K562 (cell line): ENCODE measurements around the gene SLCO2B1. TPM values are rescaled to one million over a fixed set of nuclear protein-coding genes. Genes with fewer than 3 reads are reported as not detected.

Experiments used
- BCOR ChIP-seq: fragments of 450-650 bp; IDR thresholded peaks from 2 replicates; pipeline ENCODE4 v1.6.1; 2016
- CBFA2T3 ChIP-seq: fragments of 450-650 bp; IDR thresholded peaks from 2 replicates; pipeline ENCODE4 v1.6.1; 2017
- NR3C1 ChIP-seq: sonication (generic); formaldehyde crosslinking; IDR thresholded peaks from 2 replicates; pipeline ENCODE4 v1.8.1; 2022; ENCODE audit warnings: missing genetic modification reagents
- RUNX1 ChIP-seq: sonication (generic); IDR thresholded peaks from 2 replicates; pipeline ENCODE4 v1.6.1; 2016; ENCODE audit warnings: antibody characterized with exemption, low read depth
- SMAD1 ChIP-seq: fragments of 150-350 bp; IDR thresholded peaks from 2 replicates; pipeline ENCODE4 v1.6.1; 2014; ENCODE audit warnings: low read length, low read depth; ENCODE audit not compliant: partially characterized antibody
- SMARCB1 ChIP-seq: IDR thresholded peaks from 2 replicates; pipeline ENCODE4 v1.6.1; 2011; ENCODE audit warnings: improper control_type of control experiment, low read depth; ENCODE audit not compliant: insufficient read length
- TEAD4 ChIP-seq, 2 experiments: sonication (generic) in 1 of 2; formaldehyde crosslinking in 1 of 2; IDR thresholded peaks; 2 replicates each; pipeline versions ENCODE4 v1.6.1 to v1.8.0; 2012 to 2022; ENCODE audit warnings: borderline replicate concordance in 1 of 2, inconsistent platforms in 1 of 2, low read length in 1 of 2, mild to moderate bottlenecking in 1 of 2, missing genetic modification reagents in 1 of 2
- ZBTB26 ChIP-seq: fragments of 450-650 bp; formaldehyde crosslinking; IDR thresholded peaks from 2 replicates; pipeline ENCODE4 v1.4.0; 2022; ENCODE audit warnings: missing genetic modification characterization
- ZKSCAN3 ChIP-seq: fragments of 250-450 bp; sonication (Bioruptor Pico); IDR thresholded peaks from 2 replicates; pipeline ENCODE4 v1.4.0; 2020
- ZNF398 ChIP-seq: fragments of 250-450 bp; sonication (Bioruptor Pico); IDR thresholded peaks from 2 replicates; pipeline ENCODE4 v1.8.0; 2021; ENCODE audit warnings: moderate library complexity, mild to moderate bottlenecking, inconsistent platforms
- ZNF41 ChIP-seq: fragments of 250-450 bp; sonication (Bioruptor Pico); conservative IDR thresholded peaks from 2 replicates; pipeline ENCODE4 v1.4.0; 2020; ENCODE audit warnings: mild to moderate bottlenecking
- polyA plus RNA-seq, 8 experiments: library from polyadenylated mRNA; depleted of rRNA in 4 of 8; stranded (reverse) in 5 of 8; unstranded in 3 of 8; fragments of >200 nt; fragmentation: Nextera tagmentation in 2 of 8; fragmentation: Illumina TruSeq in 1 of 8; extraction: Ambion mirVana in 2 of 8; extraction: Trizol in 1 of 8; gene quantifications; 2 replicates each; pipeline versions ENCODE4 v1.2.1 to v1.2.3, GENCODE V29; 2011 to 2014; ENCODE audit warnings: inconsistent platforms in 1 of 8, missing spikeins in 1 of 8
- total RNA-seq, 7 experiments: library from RNA; depleted of rRNA in 6 of 7; stranded (reverse); fragments of >200 nt in 6 of 7; fragmentation: Illumina TruSeq in 2 of 7; extraction: Trizol in 2 of 7; gene quantifications; 2 replicates each; pipeline versions ENCODE4 v1.2.1 to v1.2.3, GENCODE V29; 2011 to 2021; ENCODE audit warnings: low replicate concordance in 1 of 7
- TF ChIP-seq, protein P1 (sequence below): fragments of 450-650 bp; IDR thresholded peaks from 2 replicates; pipeline ENCODE4 v1.7.0; 2016; ENCODE audit warnings: borderline replicate concordance

The SLCO2B1 gene
- total and polyA plus RNA-seq, 9 of the 15 experiments (the other 6 are each of a cell fraction or from before 2014, with no cell fraction given) = 0.70 to 14.7 (median 7.6) TPM

DNA sequence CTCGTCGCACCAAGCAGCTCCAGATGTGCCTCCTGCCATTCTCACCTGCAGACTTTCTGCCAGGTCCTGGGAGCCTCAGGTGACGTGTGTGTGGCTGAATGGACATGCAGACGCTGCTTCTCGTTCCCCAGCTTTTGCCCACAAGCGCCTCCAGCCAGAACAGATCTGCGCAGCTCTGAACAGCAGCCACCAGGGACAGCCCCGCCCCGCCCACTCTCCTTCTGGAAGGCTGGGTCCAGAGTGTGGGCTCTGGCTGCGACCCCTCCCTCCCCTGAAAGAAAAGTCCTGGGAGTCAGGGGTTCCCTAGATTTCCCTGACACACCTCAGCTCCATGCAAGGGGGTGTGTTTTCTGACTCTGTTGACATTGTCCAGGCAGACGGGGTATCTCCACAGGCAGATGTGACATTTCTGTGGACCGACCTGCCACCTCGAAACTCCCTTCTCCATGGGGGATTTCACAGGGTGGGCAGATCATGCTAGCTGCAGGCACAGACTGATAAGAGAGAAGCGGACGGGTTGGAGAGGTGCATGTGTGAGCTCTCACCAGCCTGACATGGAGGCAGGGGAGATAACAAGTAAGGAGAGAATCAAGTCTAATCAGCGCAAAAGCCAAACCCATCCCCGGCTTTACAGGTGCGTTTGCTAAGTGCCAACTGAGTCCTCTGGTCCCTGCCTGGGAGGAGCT, 19.8 kb downstream of the SLCO2B1 start (continued):
- no peak for TF ChIP-seq SMARCB1
- TF ChIP-seq ZBTB26 = no peak
- TF ChIP-seq ZNF41 = no peak
- TF ChIP-seq CBFA2T3 = peak; percentile 84
- no peak for TF ChIP-seq BCOR
- no peak for TF ChIP-seq RUNX1
- no peak for TF ChIP-seq NR3C1 (CRISPR knock-in tag)
- TF ChIP-seq ZKSCAN3 (CRISPR knock-in tag) = no peak
- TF ChIP-seq ZNF398 (CRISPR knock-in tag) = no peak
- peak; percentile 48; the same call in 1 of the 2 replicates for TF ChIP-seq TEAD4 (IDR thresholded peaks at IDR 0.05; ENCODE audit: low read length)
- no peak for TF ChIP-seq TEAD4 (CRISPR knock-in tag; IDR thresholded peaks at IDR 0.05; ENCODE audit: borderline replicate concordance)
- TF ChIP-seq, protein P1, sequence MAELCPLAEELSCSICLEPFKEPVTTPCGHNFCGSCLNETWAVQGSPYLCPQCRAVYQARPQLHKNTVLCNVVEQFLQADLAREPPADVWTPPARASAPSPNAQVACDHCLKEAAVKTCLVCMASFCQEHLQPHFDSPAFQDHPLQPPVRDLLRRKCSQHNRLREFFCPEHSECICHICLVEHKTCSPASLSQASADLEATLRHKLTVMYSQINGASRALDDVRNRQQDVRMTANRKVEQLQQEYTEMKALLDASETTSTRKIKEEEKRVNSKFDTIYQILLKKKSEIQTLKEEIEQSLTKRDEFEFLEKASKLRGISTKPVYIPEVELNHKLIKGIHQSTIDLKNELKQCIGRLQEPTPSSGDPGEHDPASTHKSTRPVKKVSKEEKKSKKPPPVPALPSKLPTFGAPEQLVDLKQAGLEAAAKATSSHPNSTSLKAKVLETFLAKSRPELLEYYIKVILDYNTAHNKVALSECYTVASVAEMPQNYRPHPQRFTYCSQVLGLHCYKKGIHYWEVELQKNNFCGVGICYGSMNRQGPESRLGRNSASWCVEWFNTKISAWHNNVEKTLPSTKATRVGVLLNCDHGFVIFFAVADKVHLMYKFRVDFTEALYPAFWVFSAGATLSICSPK = no peak
- TF ChIP-seq SMAD1 = no peak
